Body of pancreas (tissue), 4 donors: ENCODE measurements around the gene PARP3. TPM values are rescaled to one million over a fixed set of nuclear protein-coding genes. Genes with fewer than 3 reads are reported as not detected.

ENCODE experiments used
- ATAC-seq: fragments of 150-250 bp; one replicate; pipeline ENCODE4 v1.9.1; 2016
- DNase-seq, 4 donors: peaks; one replicate each; pipeline ENCODE4 v3.0.0-alpha.2; 2019
- H3K27ac ChIP-seq, 4 donors: fragments of 200-600 bp; sonication (generic); 1 replicate in 3 of 4; 2 replicates in 1 of 4; pipeline versions ENCODE4 v1.5.1 to v1.6.1; 2016 to 2019; ENCODE audit warnings: mild to moderate bottlenecking in 1 of 4, mixed read lengths in 1 of 4, moderate library complexity in 1 of 4
- H3K27me3 ChIP-seq, 2 donors: fragments of 200-600 bp; sonication (generic); one replicate each; pipeline ENCODE4 v1.6.0; 2016; ENCODE audit warnings: mild to moderate bottlenecking in 1 of 2
- H3K36me3 ChIP-seq, 2 donors: fragments of 200-600 bp; sonication (generic); replicated peaks in 1 of 2; 2 replicates each; pipeline ENCODE4 v1.5.1; 2016; ENCODE audit warnings: low read depth in 2 of 2; ENCODE audit not compliant: insufficient read depth in 1 of 2
- H3K4me1 ChIP-seq: fragments of 200-600 bp; sonication (generic); one replicate; pipeline ENCODE4 v1.6.0; 2016
- H3K4me3 ChIP-seq, 2 donors: fragments of 200-600 bp; sonication (generic); 1 replicate in 1 of 2; 2 replicates in 1 of 2; pipeline ENCODE4 v1.5.1; 2016 to 2019
- H3K9me3 ChIP-seq, 3 donors: fragments of 200-600 bp; sonication (generic); 1 replicate in 2 of 3; 2 replicates in 1 of 3; pipeline ENCODE4 v1.5.1; 2016
- POLR2A ChIP-seq, 3 donors: fragments of 450-650 bp; IDR thresholded peaks; one replicate each; pipeline ENCODE4 v1.6.1; 2016; ENCODE audit warnings: antibody characterized with exemption in 3 of 3, mild to moderate bottlenecking in 2 of 3
- WGBS, 2 donors: methylation state at CpG; one replicate each; pipeline ENCODE4 v1.1.5; 2017; 5-methylcytosine and 5-hydroxymethylcytosine counted together
- intact Hi-C: fragments of 100-400 bp; cut with DNase I; formaldehyde crosslinking; loops from one replicate; pipeline ENCODE4 v1.15.1; 2023
- total RNA-seq, 2 donors: library from RNA; depleted of rRNA; stranded (reverse); fragments of >200 nt; gene quantifications; one replicate each; pipeline ENCODE4 v1.1.0, GENCODE V29; 2016
- TF ChIP-seq, protein P1 (sequence below), 7 experiments: fragments of 450-650 bp in 4 of 7; fragments of 200-600 bp in 3 of 7; sonication (generic) in 3 of 7; IDR thresholded peaks; one replicate each; pipeline ENCODE4 v1.5.1; 2016 to 2019; ENCODE audit warnings: antibody characterized with exemption in 7 of 7

Gene PARP3
- total RNA-seq, 2 donors from 2014 or later = 4.2 to 18.8 TPM

DNA sequence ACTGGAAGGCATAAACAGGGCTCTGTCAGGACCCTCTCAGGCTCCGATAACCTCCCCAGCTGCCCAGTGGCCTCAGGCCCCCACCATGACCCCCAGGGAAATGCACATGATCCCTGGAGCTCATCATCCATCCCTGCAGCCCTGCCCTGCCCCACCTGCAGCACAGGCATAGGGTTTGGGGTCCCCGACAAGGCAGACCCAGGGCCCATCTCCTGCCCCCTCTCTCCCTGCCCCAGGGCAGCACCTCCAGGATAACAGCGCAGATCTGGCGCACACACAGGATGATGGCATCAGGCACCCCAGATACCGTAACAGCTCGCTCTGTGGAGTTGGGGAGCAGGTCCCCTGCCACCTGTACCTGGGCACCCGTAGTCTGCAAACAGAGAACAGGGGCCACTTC, 17.5 kb downstream of the PARP3 start:
- TF ChIP-seq, protein P1, sequence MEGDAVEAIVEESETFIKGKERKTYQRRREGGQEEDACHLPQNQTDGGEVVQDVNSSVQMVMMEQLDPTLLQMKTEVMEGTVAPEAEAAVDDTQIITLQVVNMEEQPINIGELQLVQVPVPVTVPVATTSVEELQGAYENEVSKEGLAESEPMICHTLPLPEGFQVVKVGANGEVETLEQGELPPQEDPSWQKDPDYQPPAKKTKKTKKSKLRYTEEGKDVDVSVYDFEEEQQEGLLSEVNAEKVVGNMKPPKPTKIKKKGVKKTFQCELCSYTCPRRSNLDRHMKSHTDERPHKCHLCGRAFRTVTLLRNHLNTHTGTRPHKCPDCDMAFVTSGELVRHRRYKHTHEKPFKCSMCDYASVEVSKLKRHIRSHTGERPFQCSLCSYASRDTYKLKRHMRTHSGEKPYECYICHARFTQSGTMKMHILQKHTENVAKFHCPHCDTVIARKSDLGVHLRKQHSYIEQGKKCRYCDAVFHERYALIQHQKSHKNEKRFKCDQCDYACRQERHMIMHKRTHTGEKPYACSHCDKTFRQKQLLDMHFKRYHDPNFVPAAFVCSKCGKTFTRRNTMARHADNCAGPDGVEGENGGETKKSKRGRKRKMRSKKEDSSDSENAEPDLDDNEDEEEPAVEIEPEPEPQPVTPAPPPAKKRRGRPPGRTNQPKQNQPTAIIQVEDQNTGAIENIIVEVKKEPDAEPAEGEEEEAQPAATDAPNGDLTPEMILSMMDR (IDR thresholded peaks at IDR 0.05) = no peak
- no peak for TF ChIP-seq POLR2A (IDR thresholded peaks at IDR 0.05)
- intact Hi-C loops = no loop called here
- ATAC-seq (no peak), DNase-seq (no peak)
- Histone ChIP-seq H3K9me3 (no peaks in the 10 kb centered on the region), H3K4me3 (no peak overlapping the region), H3K27me3 (no peaks in the 10 kb centered on the region), H3K36me3 (no peaks in the 10 kb centered on the region), H3K4me1 (peaks cover 35% of the 10 kb centered on the region), H3K27ac (no peak overlapping the region)
- 94 to 96% methylated on average over 3 to 7 of the region's 7 CpGs for WGBS, 2 donors

DNA sequence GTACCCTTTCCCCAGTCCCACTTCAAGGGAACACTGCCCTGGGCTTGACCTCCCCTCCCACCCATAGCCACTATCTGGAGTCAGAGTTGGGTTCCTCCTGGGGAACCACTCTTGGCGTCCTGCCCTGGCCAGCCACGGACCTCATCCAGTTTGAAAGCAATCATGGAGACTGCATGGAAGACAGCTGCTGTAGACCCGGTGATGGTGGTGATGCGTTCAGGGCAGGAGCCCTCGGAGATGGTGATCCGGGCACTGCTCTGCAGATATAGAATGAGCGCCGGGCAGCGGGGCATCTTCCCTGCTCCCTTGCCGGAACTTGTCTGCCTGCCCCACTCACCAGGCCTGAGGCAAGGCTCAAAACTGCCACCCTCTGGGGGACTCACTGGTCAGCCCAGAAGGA, 18.2 kb downstream of the PARP3 start:
- DNase-seq (no peak), ATAC-seq (no peak)
- H3K27me3 ChIP-seq = no peaks in the 10 kb centered on the region
- H3K27ac ChIP-seq = no peak overlapping the region
- peaks cover 35% of the 10 kb centered on the region for H3K4me1 ChIP-seq
- H3K9me3 ChIP-seq = no peaks in the 10 kb centered on the region
- WGBS, 2 donors = 89% methylated on average over 5 to 10 of the region's 10 CpGs
- no peaks in the 10 kb centered on the region for H3K36me3 ChIP-seq
- no peak overlapping the region for H3K4me3 ChIP-seq
- TF ChIP-seq, protein P1 (IDR thresholded peaks at IDR 0.05) = no peak
- no peak for TF ChIP-seq POLR2A (IDR thresholded peaks at IDR 0.05)
- intact Hi-C loops = no loop called here

DNA sequence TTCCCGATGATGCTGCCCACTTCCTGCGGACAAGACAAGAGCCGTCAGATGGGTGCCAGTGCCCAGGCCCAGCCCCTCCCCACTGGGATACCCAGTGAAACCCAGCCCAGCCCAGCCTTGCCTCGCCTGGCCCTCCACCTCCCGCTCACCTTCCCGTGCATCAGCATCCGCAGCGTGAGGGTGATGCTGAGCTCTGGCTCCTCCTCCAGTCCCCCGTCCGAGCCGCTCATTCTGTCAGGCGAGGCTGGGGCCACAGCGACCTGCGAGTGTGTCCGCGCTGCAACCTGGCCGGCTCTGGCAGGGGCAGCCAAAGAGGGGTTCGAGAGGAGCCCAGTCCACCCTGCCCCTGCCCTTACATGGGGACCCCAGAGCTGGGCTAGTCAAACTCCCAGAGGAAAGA, 18.8 kb downstream of the PARP3 start:
- ATAC-seq (no peak), DNase-seq (no peak)
- Histone ChIP-seq H3K27me3 (no peaks in the 10 kb centered on the region), H3K27ac (no peak overlapping the region), H3K4me3 (no peak overlapping the region), H3K4me1 (peaks cover 32% of the 10 kb centered on the region), H3K9me3 (no peaks in the 10 kb centered on the region), H3K36me3 (no peaks in the 10 kb centered on the region)
- 90 to 93% methylated on average over 2 to 18 of the region's 18 CpGs for WGBS, 2 donors
- intact Hi-C loops = no loop called here
- TF ChIP-seq, protein P1 (IDR thresholded peaks at IDR 0.05) = no peak
- no peak for TF ChIP-seq POLR2A (IDR thresholded peaks at IDR 0.05)

DNA sequence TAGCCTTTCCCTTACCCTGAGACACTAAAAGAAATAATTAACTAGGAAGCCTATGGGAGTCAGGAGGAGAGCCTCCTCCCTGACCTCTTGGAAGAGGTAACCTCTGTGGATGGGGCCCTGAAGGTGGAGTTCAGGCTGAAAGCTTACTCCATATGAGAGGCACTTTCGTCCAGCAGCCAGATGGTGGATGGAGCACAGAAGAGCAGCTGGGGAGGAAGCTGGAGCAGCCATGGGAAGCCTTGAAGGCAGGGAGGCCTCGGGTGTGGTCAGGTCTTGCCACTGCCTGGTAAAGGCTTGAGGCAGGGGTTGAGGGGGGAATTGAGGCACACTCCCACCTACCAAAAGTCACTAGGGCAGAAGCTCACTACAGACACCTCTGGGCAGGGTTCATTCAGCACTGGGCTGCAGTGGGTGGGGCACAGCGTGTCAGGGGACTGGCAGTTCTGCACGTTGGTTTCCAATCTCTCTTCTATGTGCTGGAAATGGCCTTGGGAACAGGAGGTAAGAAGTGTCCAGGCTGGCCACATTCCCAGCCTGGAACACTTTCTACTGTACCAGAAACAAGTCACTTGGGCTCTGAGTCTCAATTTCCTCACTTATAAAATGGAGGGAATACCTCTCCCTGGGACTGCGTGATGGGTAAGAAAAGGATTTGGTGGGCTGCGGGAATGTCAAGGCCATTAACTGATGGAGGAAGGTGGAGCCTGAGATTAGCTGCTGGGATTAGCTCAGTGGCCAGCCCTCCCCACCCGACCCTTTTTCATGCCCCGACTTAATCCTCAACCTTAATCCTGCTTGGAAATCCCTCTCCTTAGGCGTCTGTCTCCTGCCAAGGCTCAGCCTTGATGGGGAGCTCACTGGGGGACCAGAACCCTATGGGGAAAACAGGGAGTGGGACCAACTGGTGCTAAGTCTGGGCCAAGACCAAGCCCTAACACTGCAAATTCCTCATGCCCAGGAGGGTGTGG, 19.7 kb downstream of the PARP3 start:
- 40 to 56% methylated on average over 9 of the region's 9 CpGs for WGBS, 2 donors
- Histone ChIP-seq H3K36me3 (no peaks in the 10 kb centered on the region), H3K4me1 (peaks cover 32% of the 10 kb centered on the region), H3K4me3 (no peak overlapping the region), H3K27me3 (no peaks in the 10 kb centered on the region), H3K27ac (no peak overlapping the region), H3K9me3 (no peaks in the 10 kb centered on the region)
- peak; percentile 60 for ATAC-seq
- intact Hi-C loops = no loop called here
- DNase-seq = peak in 3 of 4 donors; percentile 46 to 69 (median 65)
- no peak for TF ChIP-seq POLR2A (IDR thresholded peaks at IDR 0.05)
- TF ChIP-seq, protein P1 (IDR thresholded peaks at IDR 0.05) = no peak
